Ammon's horn (tissue), 1 donor: ENCODE results near the gene COL26A1.
"Not testable (repeated sequence)": the region's sequence is repeated elsewhere in the genome, so short reads cannot be mapped to it uniquely, and the experiment has no call there.

Source experiments
- DNase-seq: peaks from one replicate; pipeline ENCODE4 v3.0.0-alpha.2; 2016; ENCODE audit warnings: low spot score

Gene COL26A1

DNA sequence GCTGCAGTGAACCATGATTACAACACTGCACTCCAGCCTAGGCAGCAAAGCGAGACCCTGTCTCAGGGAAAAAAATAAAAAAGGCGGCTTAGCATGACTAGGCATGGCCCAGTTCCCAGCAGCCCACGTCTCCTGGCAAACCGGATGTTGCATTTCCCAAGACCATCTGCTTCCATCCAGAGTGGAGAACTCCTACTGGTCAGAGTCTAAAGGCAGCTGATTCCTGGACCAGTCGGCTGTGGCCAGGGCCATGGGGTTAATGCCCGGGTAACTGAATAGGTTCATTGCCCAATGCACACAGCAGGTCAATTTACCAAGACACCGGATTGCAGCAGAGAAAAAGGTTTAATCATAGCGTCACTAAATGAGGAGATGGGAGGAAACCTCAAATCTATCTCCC, 133.3 kb downstream of the COL26A1 start:
- peak; percentile 17 for DNase-seq

DNA sequence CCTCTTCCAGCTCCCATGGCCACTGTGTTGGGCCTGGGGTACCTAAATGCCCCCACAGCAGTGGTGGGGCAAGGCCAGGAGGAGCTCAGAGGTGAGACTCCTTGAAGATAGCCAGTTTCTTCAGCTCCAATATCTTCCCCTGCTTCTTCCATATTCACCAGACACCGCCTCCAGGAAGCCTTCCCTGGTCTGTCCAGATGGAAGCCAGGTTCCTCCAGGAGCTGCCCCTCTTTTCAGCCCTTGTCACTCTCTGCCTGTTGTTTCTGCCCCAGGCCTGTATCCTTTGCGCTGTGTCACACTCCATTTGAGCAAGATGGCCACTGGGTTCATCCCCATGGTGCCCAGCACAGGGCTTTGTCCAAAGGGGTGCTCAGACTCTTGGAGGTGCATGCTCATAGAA, 138.7 kb downstream of the COL26A1 start:
- no peak for DNase-seq

DNA sequence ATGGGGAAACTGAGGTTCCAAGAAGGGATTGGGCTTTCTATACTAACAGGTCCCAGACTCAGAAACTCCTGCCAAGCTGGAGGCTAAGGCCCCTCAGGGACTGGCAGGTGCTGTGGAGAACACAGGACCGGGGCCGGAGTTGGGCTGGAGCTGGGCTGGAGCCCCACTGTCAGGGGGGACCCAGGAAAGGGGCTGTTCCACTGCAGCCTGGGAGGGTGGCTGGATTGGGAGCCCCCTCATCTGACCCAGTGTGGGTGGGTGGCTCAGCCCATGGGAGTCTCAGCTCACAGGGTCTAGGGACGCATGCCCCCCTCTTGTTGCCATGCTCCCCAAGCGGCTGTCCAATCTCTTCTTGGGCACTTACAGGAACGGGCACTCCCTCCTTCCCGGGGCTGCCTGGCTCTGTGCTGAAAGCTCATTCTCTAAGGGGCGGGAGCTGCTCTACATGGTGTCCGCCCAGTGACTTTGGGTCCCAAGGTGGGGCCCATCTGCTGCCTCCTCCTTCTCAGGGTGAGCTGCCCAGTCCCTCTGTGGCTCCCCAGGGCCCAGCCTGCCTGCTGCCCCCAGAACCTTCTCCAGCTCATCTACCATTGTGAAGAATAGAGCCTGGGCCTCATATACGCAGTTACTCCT, 139.9 kb downstream of the COL26A1 start:
- no peak for DNase-seq

DNA sequence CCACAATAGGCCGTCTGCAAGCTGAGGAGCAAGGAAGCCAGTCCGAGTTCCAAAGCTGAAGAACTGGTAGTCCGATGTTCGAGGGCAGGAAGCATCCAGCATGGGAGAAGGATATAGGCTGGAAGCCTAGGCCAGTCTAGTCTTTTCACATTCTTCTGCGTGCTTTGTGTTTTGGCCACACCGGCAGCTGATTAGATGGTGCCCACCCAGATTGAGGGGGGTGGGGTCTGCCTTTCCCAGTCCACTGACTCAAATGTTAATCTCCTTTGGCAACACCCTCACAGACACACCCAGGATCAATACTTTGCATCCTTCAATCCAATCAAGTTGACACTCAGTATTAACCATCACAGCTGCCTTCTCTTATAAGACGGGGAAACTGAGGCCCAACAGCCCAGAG, 142.8 kb downstream of the COL26A1 start:
- not testable (repeated sequence) for DNase-seq

DNA sequence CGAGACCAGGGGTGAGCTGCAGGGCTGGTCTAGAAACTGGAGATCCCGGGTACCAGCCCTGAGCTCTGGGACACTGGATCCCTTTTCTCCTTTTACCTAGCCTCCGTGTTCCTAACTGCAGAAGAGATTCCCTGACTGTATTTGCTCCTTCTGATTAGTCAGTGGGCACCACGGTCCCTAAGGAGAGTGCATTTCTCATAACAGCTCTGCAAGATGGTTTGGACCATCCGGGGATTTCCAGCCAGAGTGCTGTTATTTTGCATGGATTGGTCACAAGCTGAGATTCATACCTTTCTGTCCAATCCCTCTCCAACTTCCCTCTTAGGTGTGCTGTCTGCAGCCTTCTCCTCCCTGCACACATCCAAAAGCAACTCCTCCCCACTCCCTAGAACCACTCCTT, 143.9 kb downstream of the COL26A1 start:
- no peak for DNase-seq

DNA sequence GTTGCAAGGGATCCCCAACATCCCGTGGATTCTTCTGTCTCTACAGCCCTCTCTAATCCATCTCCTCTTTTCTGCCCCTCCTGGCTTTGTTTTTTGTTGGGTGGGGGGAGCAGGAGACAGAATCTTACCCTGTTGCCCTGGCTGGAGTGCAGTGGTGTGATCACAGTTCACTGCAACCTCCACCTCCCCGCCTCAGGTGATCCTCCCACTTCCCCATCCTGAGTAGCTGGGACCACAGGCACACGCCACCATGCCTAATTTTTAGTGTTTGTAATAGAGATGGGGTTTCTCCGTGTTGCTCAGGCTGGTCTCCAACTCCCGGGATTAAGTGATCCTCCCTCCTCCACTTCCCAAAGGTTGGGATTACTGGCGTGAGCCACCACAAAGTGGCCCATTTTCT, 144.7 kb downstream of the COL26A1 start:
- no peak for DNase-seq

DNA sequence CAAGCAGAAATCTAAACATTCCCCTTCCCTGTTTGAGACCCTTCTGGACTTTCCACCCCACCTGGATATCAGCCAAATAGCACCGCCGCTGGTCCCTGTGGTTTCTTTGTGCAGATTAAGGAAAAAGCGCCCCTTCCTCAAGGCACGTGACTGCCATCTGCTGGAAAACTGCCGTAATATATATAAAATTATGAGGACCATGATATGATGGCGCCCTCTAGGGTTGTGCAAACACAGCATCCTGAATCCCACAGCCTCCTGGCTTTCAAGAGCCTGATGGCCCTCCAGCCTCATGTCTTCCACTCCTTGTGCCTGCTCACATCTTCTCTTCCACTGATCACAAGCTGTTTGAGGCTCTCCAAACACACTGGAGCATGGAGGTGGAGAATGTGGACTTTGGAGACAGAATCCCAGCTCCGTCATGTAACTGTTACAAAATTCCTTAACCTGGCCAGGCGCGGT, 145.1 kb downstream of the COL26A1 start:
- DNase-seq, result peak; percentile 38

DNA sequence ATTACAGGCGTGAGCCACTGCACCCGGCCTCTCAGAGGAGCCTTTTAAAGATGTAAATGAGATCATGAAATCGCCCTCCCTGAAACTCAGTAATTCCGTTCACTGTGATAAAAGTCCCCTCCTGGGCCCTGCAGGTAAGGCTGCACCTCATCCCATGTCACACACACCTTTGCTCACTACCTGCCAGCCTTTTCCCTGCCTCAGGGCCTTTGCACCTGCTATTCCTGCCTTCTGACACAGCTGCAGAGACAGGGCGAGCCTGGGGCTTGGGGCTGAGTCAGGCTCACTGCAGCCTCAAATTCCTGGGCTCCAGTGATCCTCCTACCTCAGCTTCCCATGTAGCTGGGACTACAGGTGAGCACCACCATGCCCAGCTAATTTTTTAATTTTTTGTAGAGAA, 147.6 kb downstream of the COL26A1 start:
- DNase-seq, result no peak

DNA sequence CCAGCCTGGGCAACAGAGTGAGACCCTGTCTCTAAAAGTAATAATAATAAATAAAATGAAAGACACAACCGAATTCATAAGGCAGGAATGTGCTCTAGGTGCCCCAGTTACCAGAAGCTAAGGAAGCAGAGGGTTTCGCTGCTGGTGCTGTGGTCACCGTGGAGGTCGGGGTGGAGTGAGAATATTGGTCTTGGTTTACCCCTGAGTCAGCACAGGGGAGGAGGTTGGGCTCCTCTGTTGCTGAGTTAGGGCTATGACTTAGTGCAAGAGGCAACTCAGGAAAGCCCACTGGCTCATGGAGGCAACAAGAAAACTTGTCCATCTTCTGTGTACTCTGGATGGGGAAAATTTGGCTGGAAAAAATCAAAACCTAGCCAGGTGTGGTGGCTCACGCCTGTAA, 149.3 kb downstream of the COL26A1 start:
- no peak for DNase-seq

DNA sequence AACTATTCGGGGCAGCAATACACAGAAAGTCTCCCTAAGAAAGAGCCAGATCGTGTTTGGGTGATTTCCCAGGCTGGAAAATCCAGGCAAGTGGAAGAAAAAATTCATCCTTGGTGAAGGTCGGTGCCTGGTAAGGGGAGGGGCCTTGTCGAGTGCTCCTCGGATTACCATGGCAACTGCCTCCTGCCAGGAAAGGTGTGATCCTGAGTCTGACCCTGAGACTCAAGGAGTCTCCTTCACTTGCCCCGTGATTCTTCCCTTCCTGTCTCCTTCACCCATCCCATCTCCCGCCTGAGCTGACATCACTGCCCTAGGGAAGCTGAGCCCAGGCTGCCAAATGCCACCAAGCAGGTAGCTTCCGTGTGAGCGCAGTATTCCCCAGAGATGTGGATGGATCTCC, 154.2 kb downstream of the COL26A1 start:
- DNase-seq, result no peak

DNA sequence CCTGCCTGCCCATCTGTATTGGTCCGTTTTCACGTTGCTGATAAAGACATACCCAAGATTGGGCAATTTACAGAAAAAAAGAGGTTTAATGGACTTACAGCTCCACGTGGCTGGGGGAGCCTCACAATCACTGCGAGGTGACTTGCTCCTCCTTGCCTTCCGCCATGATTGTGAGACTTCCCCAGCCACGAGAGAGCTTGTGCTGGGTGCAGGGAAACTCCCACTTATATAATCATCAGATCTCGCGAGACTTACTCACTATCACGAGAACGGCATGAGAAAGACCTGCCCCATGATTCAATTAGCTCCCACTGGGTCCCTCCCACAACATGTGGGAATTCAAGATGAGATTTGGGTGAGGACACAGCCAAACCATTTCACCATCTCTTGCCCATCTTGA, 154.6 kb downstream of the COL26A1 start:
- DNase-seq, result no peak

DNA sequence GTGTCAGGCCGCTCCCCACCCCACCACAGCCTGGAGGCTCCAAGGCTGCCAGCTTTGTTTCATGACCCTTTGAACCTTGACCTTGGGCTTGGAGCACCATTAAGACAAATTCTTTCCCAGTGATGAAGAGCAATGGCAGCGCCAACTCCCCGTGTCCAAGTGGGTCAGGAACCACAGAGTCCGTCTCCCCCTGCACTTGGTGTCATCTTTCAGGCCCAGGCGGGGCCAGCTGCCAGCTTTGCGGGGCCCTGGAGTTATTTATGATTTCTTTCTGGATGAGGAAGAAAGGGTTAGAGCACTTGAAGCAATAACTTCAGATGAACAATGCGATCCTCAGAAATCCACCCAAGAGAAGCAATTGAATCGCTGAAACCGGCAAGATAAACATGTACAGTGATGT, 155.7 kb downstream of the COL26A1 start:
- DNase-seq, result no peak

DNA sequence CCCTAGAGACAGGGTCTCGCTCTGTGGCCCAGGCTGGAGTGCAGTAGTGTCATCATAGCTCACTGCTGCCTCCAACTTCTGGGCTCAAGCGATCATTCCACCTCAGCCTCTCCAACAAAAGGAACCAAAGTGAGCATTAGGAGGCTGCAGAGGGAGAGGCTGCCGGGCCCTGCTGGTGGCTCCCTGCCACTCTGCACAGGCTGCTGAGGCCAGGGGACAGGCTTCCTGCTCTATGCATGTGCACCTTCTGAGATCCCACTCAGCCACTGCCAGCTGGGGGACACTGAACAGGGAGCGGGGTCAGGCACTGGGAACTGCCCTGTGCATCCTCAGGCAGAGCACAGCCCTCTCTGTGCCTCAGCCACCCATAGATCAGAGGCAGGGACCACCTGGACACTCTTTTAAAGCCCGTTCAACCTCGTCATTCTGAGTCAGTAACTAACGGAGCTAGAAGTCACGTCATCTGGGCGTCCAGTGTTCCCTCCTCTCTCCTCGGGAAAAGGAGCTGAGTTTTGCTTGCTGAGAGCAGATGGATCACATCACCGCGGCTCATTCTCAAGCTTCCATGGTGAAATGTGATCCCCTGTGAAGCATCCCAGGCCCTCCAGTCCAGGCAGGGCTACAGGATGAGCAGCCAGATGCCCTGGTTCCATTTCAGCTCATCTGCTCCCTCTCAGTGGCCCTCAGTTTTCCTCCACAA, 156.8 kb downstream of the COL26A1 start:
- DNase-seq, result no peak

DNA sequence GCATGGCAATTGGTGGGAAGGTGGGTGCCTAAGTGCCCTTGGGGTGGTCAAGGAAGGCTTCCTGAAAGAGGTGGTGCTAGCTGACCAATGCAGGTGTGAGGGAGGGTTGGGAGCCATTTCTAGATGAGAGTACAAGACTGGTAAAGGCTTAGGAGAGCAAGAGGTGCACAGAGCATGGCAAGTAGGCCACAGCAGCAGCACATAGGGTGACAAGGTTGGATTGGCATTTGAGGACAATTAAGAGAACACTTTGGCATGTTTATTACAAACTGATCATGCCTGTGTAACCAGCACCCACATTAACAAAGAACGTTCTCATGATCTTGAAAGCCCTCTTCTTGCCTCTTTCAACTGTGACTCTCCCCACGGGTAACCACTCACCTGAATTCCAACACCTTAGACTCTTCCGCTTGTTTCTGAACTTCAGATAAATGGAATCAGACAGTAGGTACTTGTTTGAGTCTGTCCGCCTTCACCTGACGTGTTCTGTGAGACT, 158.8 kb downstream of the COL26A1 start:
- no peak for DNase-seq

DNA sequence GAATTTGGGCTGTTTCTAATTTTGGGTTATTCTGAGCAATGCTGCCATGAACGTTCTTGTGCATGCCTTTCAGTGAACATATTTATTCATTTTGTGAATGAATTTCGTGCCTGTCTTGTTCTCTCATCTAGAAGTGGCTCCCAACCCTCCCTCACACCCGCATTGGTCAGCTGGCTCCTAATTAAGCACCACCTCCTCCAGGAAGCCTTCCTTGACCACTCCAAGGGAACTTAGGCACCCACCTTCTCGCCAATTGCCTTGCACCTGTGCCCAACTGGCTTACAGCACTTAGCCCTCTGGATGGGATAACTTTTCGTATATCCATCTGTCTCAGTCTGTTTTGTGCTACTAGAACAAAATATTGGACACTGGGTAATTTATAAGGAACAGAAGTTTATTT, 159.3 kb downstream of the COL26A1 start:
- no peak for DNase-seq

DNA sequence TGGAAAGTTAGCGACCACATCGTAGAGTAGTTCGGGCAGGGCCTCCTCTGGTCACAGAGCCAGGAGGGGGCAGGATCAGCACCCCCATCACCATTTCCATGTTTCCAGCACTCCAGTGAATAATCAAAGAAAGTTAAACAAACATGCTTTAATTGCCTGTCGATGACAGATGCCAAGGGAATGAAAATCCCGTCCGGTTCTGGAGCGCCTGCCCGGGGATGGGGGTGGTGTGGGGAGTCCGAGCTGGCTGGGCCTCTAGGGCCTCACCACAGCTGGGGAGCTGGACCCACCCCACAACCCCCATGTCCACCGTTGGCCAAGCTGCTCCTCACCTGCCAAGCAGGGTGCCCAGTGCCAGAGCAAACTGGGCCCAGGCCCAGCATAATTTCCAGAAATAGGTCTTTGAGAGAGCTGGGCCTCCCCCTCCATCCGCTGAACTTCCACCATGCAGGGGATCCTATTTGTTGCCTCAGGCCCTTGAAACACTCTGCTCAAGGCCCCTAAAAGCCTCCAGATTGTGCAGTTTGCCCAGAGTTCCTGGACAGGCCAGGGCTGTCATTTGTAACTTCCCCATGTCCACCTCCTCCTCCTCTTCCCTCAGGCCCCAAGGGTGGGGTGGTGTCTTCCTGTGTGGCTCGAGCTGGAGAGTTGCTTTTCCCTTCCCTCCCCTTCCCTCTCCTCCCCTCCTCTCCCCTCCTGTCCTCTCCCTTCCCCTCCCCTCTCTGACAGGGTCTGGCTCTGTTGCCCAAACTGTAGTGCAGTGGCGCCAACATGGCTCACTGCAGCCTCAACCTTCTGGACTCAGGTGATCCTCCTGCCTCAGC, 165.4 kb downstream of the COL26A1 start:
- DNase-seq, result peak; percentile 48

DNA sequence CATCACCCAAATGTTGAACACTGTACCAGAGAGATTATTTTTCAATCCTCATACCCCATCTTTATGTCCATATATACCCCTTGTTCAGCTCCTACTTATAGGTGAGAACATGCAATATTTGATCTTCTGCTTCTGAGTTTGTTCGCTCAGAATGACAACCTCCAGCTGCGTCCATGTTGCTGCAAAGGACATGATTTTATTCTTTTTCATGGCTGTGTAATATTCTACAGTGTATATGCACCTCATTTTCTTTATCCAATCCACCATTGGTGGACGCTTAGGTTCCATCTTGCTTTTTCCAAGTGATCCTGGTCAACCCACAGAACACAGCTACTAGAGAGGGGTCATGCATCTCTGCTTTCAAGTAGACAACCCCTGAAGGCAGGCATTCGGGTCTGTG, 166.9 kb downstream of the COL26A1 start:
- no peak for DNase-seq

DNA sequence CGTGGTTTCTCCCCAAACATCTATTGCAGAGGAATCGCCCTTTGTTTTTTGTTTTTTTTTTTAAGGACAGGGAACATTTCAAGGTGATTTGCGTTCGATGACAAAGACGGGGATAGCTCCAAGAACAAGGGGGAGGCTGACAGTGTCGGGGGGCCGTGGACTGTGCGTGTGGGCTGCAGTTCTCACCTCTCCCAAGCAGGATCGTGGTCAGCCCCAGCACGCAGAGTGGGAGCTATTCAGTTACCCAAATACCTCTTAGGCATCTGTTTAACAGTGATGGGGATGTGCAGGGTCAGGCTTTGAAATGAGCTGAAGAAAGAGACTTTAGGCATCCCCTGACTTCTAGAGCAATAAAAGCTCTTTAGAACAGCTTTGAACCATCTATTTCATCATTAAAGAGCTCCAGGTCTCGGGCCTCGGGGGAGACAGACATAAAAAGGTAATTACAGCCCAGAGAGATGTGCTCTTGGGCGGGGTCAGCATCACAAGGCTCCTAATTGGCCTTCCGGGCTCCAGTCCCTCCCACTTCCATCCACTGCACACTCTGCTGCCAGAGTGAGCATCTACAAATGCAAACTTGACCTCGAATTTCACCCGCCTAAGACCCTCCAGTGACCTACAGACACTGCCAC, 169.2 kb downstream of the COL26A1 start:
- no peak for DNase-seq

DNA sequence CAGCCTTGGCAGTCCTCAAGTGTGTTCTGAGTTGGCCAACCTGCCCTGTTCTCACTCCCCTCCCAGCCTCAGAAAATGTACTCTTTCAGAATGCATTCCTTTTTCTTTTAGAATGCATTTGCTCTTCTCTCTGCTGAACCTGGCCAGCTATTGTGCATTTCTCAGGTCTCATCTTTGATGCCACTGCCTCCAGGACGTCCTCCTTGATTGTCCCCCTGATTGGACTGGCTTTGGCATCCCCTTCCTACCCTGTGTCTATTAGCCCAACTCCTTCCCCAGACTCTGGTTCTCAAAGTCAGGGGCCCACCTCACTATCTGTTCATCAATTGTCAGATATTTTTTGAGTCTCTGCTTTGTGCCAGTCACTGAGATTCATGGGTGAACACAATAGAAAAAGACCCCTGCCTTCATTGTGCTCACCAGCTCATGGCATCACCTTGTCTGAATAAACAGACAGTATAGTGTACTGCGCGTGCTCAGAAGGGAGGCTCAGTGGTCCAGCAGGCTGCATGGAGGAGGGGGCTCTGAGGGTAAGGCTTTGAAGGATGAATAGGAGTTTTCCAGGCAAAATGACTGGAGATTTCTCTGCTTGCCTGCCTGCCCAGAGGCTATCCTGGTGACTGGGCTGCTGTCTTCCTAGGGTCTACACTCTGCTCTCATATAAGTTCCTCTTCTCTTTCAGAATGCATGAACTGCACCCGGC, 169.9 kb downstream of the COL26A1 start:
- DNase-seq, result no peak

DNA sequence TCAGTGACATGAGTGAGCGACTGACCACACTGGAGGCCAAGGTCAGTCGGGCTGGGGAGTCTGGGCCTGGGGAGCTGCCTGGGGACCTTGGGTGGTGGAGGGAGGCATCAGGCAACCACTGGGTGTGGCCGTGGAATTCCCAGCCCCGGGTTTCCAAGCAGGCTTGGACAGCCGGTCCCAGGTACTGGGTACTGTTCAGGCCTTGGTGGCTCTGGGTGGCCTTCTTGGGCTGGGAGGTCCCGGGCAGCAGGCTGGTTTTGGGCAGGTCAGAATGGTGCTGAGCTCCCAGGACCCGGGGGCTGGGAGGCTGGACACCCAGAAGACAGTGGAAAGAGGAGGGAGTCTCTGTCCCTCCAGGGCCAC, 170.4 kb downstream of the COL26A1 start:
- no peak for DNase-seq

DNA sequence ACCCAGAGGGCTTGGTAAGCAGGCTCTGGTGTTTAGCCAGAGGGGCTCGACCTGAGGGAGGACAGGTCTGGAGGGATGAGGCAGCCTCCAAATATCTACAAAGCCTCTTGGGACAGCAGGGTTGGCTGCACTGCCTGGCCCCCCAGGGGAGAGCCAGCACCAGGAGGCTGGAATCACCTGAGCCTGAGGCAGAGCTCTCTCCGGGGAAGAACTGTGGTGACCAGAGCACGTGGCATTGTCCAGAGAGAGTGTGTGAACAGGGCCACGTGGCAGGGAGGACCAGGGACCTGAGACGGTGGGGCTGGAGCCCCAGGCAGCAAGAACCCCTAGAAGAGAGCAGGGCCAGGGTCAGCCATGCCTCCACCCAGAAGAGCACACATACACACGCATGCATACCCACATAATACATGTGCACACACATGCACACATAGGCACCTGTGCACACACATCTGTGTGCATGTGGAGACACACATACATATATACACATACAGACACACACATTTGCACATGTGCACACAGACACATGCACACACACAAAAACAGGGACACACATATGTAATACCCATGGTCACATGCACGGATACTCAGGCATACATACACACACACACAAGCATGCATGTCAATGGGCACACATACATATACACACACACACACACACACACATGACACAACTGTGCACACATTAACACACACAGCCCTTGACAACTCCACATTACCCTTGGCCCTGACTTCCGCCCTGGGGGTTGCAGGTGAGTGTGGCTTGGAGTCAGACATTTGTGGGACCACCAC, 171.5 kb downstream of the COL26A1 start:
- DNase-seq, result no peak
